Stomach smooth muscle (tissue), 2 donors: ENCODE data around the gene SSH2.

Experiments
- H3K27ac ChIP-seq: one replicate; pipeline ENCODE4 v1.7.0; 2013; ENCODE audit warnings: mild to moderate bottlenecking, low read length, inconsistent platforms
- H3K27me3 ChIP-seq, 2 donors: one replicate each; pipeline ENCODE4 v1.7.0; 2013; ENCODE audit warnings: low read length in 2 of 2; ENCODE audit not compliant: insufficient read depth in 2 of 2, control insufficient read depth in 1 of 2
- H3K36me3 ChIP-seq, 2 donors: one replicate each; pipeline ENCODE4 v1.7.0; 2013; ENCODE audit warnings: low read length in 2 of 2; ENCODE audit not compliant: control insufficient read depth in 2 of 2, insufficient read depth in 2 of 2
- H3K4me1 ChIP-seq: one replicate; pipeline ENCODE4 v1.7.0; 2013; ENCODE audit warnings: low read length; ENCODE audit not compliant: control insufficient read depth, insufficient read depth
- H3K4me3 ChIP-seq, 2 donors: one replicate each; pipeline ENCODE4 v1.7.0; 2013; ENCODE audit warnings: low read length in 2 of 2
- H3K9ac ChIP-seq, 2 donors: one replicate each; pipeline ENCODE4 v1.7.0; 2013; ENCODE audit warnings: low read length in 2 of 2, mild to moderate bottlenecking in 1 of 2
- H3K9me3 ChIP-seq, 2 donors: one replicate each; pipeline ENCODE4 v1.7.0; 2013; ENCODE audit warnings: low read length in 2 of 2; ENCODE audit not compliant: control insufficient read depth in 2 of 2
- donor health status: healthy.
- donor health status: Pancreatic carcinoma.

Gene SSH2

DNA sequence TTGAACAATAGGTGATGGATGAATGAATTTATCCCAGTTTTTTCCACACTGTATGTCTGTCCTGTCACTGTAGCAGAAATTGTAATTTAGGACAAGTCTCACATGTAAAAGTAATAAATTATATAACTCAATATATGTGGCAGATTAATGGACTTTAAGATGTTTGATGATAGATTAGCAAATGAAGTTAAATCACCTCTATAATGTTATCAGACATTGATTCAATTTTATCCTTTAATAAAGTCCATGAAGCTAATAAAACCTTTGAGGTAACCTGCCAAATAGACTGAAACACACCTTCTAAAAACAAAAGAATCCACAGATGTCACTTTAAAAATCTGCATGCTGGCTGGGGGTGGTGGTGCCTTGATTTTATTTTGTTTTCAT is 224.0 kb downstream of the SSH2 start:
- Histone ChIP-seq H3K27ac (no peak overlapping the region), H3K4me1 (no peaks in the 10 kb centered on the region), H3K9ac (no peak overlapping the region), H3K9me3 (no peaks in the 10 kb centered on the region), H3K4me3 (no peak overlapping the region), H3K36me3 (no peaks in the 10 kb centered on the region), H3K27me3 (no peaks in the 10 kb centered on the region)

DNA sequence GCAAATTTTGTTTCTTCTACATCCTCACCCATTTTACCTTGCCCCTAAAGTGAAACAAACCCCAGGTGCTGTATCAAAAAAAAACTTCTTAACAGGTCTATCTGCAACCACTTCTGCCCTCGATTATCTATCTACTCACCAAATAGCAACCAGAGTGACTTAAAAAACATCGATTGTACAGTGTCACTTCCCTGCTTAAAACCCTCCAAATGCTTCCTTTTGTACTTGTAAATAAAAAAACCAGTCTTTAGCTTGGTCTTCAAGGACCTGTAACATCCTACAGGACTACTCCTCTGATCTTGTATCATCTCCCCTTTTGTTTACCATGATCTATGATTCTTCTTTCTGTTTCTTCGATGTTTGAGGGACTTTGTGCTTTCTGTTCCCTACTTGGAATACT is 224.6 kb downstream of the SSH2 start:
- H3K27me3 ChIP-seq, result no peaks in the 10 kb centered on the region
- no peaks in the 10 kb centered on the region for H3K36me3 ChIP-seq
- no peaks in the 10 kb centered on the region for H3K9me3 ChIP-seq
- no peak overlapping the region for H3K9ac ChIP-seq
- H3K4me3 ChIP-seq, result no peak overlapping the region
- H3K4me1 ChIP-seq, result no peaks in the 10 kb centered on the region
- H3K27ac ChIP-seq, result no peak overlapping the region

DNA sequence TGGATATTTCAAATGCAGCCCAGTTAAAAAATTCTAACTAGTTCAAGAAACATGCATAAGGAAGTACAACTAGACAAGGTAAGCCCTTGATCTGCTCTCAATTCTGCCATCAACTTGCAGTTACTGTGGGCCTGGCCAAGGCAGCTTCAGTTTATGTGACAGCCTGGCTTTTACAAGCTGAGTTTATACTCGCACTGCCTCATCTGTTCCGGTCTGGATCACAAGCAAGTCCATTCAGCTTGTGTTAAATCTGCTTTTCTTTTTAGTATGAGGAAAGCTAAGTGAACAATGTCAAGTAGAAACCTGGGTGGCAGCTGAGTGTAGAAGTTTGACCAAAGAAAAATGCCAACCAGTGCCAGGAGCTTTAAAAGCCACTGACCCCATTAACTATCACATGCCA is 230.7 kb downstream of the SSH2 start:
- peak overlapping the region; percentile 53 for H3K27ac ChIP-seq
- no peaks in the 10 kb centered on the region for H3K9me3 ChIP-seq
- H3K4me1 ChIP-seq, result peaks cover 10% of the 10 kb centered on the region
- peaks cover 0 to 3% of the 10 kb centered on the region in 2 donors for H3K36me3 ChIP-seq
- no peak overlapping the region for H3K4me3 ChIP-seq
- no peak overlapping the region for H3K9ac ChIP-seq
- no peaks in the 10 kb centered on the region for H3K27me3 ChIP-seq

DNA sequence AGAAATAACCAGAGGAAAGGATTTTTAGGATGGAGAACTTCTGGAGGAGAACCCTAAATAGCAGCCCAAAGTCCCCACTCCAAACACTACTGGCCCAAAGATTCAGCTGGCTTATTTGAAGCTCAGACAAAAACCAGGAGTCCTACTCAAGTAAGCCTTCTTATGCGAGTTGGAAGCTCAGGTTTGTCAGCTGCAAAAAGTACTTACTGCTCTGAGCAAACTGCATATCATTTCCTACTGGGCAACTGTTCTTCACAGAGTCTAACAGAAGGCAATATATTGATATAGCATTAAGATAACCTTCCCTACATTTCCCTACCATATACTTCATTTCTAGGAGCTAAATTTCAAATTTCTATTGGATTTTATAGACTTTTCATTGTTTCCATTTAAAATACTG is 231.2 kb downstream of the SSH2 start:
- Histone ChIP-seq H3K36me3 (peaks cover 0 to 3% of the 10 kb centered on the region in 2 donors), H3K4me3 (no peak overlapping the region), H3K27ac (peak overlapping the region; percentile 53), H3K9ac (no peak overlapping the region), H3K27me3 (no peaks in the 10 kb centered on the region), H3K9me3 (no peaks in the 10 kb centered on the region), H3K4me1 (peaks cover 10% of the 10 kb centered on the region)

DNA sequence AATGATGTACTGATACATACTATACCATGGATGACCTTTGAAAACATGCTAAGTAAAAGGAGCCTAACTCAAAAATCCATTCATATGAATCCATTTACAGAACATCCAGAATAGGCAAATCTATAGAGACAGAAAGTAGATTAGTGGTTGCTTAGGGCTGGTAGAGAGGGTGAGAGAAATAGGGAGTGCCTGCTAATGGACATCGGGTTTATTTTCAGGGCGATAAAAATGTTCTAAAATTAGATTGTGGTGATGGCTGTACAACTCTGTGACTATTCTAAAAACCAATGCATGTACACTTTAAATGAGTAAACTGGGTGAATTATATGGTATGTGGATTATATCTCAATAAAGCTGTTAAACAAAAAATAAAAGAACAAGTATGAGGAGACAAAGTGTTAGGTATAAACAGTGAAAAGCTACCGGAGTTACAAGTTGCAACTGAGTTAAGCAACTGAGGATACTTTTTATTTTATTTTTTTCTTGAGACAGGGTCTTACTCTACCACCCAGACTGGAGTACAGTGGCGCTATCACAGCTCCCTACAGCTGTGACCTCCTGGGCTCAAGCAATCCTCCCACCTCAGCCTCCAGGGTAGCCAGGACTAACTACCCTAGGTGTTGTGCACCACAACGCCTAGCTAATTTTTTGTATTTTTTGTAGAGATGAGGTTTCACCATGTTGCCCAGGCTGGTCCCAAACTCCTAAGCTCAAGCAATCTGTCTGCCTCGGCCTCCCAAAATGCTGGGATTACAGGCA is 231.8 kb downstream of the SSH2 start:
- H3K27me3 ChIP-seq, result no peaks in the 10 kb centered on the region
- no peak overlapping the region for H3K27ac ChIP-seq
- no peaks in the 10 kb centered on the region for H3K9me3 ChIP-seq
- H3K4me3 ChIP-seq, result no peak overlapping the region
- H3K4me1 ChIP-seq, result peaks cover 10% of the 10 kb centered on the region
- peaks cover 0 to 3% of the 10 kb centered on the region in 2 donors for H3K36me3 ChIP-seq
- H3K9ac ChIP-seq, result no peak overlapping the region

DNA sequence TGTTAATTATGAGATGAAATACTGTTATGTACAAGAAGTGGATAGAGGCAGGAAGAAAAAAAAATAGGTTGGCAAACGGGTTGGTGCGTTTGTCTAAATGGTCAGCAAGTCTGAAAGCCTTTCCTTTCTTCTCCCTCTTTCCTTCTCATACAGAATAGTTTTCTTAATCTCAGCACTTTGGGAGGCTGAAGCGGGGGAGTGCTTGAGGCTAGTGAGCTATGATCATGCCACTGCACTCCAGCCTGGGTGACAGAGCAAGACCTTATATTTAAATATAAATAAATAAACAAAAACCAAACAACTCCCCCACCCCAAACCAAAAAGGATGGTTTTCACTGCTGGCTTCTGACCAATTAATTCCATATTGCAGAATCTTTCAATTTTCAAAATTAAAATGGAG is 232.7 kb downstream of the SSH2 start:
- H3K4me3 ChIP-seq, result no peak overlapping the region
- H3K9ac ChIP-seq, result no peak overlapping the region
- H3K27ac ChIP-seq, result no peak overlapping the region
- H3K27me3 ChIP-seq, result no peaks in the 10 kb centered on the region
- peaks cover 0 to 3% of the 10 kb centered on the region in 2 donors for H3K36me3 ChIP-seq
- H3K9me3 ChIP-seq, result no peaks in the 10 kb centered on the region
- H3K4me1 ChIP-seq, result peaks cover 10% of the 10 kb centered on the region

DNA sequence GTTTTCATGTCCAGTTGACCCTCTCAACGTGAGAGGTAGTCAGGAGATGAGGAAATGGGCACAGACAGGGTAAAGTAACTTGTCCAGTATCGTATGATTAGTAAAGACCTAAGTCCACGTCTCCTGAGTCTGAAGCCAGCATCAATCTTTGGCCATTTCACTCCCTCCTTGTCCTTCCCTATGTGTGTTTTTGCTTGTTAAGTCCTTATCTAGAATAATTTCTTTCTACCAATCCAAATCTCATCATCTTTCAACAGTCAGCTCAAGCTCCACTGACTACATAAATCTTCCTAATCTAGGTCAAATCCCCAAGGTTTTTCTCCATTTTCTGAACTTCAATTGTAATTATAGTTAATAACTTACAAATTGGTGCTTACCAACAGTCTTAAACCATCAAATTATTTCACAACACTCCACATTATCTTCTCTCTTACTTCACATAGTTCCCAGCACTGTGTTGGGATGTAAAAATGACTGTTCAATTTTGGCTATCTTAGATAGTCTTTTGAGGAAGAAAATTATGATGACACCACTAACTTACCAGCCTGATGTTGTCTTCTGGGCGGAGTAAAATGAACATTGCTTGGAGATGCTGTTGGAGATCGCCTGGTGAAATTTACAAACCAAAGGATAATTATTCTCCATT is 235.0 kb downstream of the SSH2 start:
- Histone ChIP-seq H3K36me3 (peaks cover 0 to 3% of the 10 kb centered on the region in 2 donors), H3K9ac (no peak overlapping the region), H3K4me1 (peaks cover 10% of the 10 kb centered on the region), H3K27ac (no peak overlapping the region), H3K27me3 (no peaks in the 10 kb centered on the region), H3K4me3 (no peak overlapping the region), H3K9me3 (no peaks in the 10 kb centered on the region)

DNA sequence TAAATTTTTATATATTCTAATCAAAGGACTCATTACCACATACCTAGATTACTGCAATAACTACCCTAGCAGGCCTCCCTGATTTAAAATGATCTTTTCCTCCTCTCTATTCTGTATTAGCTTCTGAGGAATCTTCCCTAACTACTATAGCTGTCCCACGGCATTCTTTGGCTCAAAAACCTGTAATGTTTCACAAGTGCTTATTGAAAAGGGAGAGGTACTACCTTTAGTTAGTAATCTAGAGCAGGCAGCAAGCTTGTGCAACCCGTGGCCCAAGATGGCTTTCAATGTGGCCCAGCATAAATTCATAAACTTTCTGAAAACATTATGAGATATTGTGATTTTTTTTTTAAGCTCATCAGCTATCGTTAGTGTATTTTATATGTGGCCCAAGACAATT is 236.3 kb downstream of the SSH2 start:
- no peak overlapping the region for H3K4me3 ChIP-seq
- no peaks in the 10 kb centered on the region for H3K4me1 ChIP-seq
- no peaks in the 10 kb centered on the region for H3K9me3 ChIP-seq
- no peak overlapping the region for H3K27ac ChIP-seq
- H3K27me3 ChIP-seq, result no peaks in the 10 kb centered on the region
- peaks cover 0 to 3% of the 10 kb centered on the region in 2 donors for H3K36me3 ChIP-seq
- no peak overlapping the region for H3K9ac ChIP-seq

DNA sequence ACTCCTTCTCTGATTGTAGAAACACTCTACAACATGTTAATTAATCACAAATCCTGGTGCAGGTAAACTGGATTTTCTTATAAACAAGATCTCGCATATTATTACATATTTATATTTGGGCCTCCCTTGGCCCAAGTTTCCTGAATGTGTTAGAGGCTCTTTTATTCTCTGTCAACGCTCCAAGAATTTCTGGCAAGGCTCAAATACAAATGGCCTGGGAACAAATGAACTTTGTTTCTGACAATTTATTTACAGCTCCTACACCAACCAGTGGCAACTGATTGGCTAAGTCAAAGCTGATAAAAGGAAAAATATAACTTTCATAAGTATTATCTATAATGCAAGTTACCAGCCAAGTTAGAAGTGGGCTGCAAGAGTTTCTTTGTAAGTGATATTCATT is 242.4 kb downstream of the SSH2 start:
- H3K9me3 ChIP-seq, result no peaks in the 10 kb centered on the region
- no peak overlapping the region for H3K9ac ChIP-seq
- no peak overlapping the region for H3K4me3 ChIP-seq
- peaks cover 5% of the 10 kb centered on the region for H3K4me1 ChIP-seq
- no peaks in the 10 kb centered on the region for H3K36me3 ChIP-seq
- H3K27ac ChIP-seq, result no peak overlapping the region
- no peaks in the 10 kb centered on the region for H3K27me3 ChIP-seq

DNA sequence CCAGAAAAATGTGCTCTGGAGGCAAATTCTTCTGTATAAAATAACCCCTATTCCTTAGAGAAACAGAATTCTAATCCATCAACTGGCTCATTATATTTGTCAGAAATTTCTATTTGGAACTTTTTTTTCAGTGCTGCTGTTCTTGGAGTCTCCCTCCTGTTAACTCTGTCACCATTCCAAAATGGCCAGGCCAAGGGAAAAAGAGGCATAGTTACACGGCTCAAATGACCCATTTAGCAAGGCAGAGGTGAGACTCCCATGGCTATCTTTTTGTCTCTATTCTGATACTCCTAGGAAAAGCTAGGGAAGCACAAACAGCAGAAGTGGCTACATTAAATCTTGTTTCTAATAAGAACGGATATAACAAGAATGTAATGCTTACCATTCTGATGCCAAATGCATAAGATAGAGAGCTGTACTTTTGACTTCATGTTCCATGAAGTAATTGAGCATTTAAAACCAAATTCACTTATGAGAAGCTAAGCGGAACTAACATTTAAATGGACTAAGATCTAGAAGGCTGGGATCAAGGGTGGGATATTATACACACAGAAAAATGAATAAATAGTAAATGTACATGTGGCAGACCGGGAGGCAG is 242.9 kb downstream of the SSH2 start:
- H3K27me3 ChIP-seq, result no peaks in the 10 kb centered on the region
- no peak overlapping the region for H3K9ac ChIP-seq
- no peak overlapping the region for H3K27ac ChIP-seq
- no peaks in the 10 kb centered on the region for H3K36me3 ChIP-seq
- H3K4me3 ChIP-seq, result no peak overlapping the region
- H3K9me3 ChIP-seq, result no peaks in the 10 kb centered on the region
- H3K4me1 ChIP-seq, result peaks cover 5% of the 10 kb centered on the region

DNA sequence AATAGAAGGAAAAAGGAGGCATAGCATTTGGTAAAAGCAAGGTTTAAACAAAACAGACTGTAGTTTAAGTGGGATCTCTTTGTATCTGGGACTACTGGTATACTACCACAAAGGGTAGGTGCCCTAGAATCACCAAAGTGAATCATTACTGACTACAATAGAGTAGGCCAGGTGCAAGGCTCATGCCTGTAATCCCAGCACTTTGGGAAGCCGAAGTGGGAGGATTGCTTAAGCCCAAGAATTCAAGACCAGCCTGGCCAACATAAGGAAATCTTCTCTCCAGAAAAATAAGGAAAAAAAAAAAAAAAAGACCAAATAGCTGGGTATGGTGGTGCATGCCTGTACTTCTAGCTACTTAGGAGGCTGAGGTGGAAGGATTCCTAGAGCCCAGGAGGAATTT is 246.5 kb downstream of the SSH2 start:
- Histone ChIP-seq H3K27ac (no peak overlapping the region), H3K9ac (no peak overlapping the region), H3K4me1 (peaks cover 5% of the 10 kb centered on the region), H3K9me3 (no peaks in the 10 kb centered on the region), H3K4me3 (no peak overlapping the region), H3K36me3 (no peaks in the 10 kb centered on the region), H3K27me3 (no peaks in the 10 kb centered on the region)
